ENCODE results near the gene ZSCAN12. TPM values are rescaled to one million over a fixed set of nuclear protein-coding genes. Genes with fewer than 3 reads are reported as not detected.
"Not testable (repeated sequence)": the region's sequence is repeated elsewhere in the genome, so short reads cannot be mapped to it uniquely, and the experiment has no call there.

The ZSCAN12 gene
- total RNA-seq, 1 donor from 2014 or later, result 12.4 TPM

- H3K36me3 Mint-ChIP-seq, result peaks cover 54% of the 10 kb centered on the region
- no peak for TF ChIP-seq CTCF (conservative IDR thresholded peaks at IDR 0.05)
These were observed 24.0 kb upstream of the ZSCAN12 start for GRCh38 chr6:28423546-28423945.

GRCh38 chr6:28413681-28414080, 14.1 kb upstream of the ZSCAN12 start:
- Mint-ChIP-seq H3K27ac (no peak overlapping the region), H3K4me1 (ENCODE audit: unreplicated experiment) (no peaks in the 10 kb centered on the region)

More at GRCh38 chr6:28423546-28423945, 24.0 kb upstream of the ZSCAN12 start:
- no peaks in the 10 kb centered on the region for H3K4me1 Mint-ChIP-seq (ENCODE audit: unreplicated experiment)
- H3K9me3 Mint-ChIP-seq, result peaks cover 6% of the 10 kb centered on the region
- DNase-seq (ENCODE audit: extremely low spot score, unreplicated experiment), result no peak
- no peak overlapping the region for H3K4me3 Mint-ChIP-seq
- H3K27ac Mint-ChIP-seq, result no peak overlapping the region
- H3K27me3 Mint-ChIP-seq, result no peaks in the 10 kb centered on the region

GRCh38 chr6:28410767-28411166, 11.2 kb upstream of the ZSCAN12 start:
- Mint-ChIP-seq H3K27me3 (peaks cover 23% of the 10 kb centered on the region), H3K9me3 (no peaks in the 10 kb centered on the region), H3K36me3 (no peaks in the 10 kb centered on the region), H3K4me3 (no peak overlapping the region), H3K4me1 (ENCODE audit: unreplicated experiment) (no peaks in the 10 kb centered on the region), H3K27ac (no peak overlapping the region)
- no peak for TF ChIP-seq CTCF (conservative IDR thresholded peaks at IDR 0.05)
- DNase-seq (ENCODE audit: extremely low spot score, unreplicated experiment), result no peak

More at GRCh38 chr6:28413681-28414080, 14.1 kb upstream of the ZSCAN12 start:
- H3K36me3 Mint-ChIP-seq, result no peaks in the 10 kb centered on the region
- TF ChIP-seq CTCF (conservative IDR thresholded peaks at IDR 0.05), result no peak
- no peak overlapping the region for H3K4me3 Mint-ChIP-seq
- peaks cover 13% of the 10 kb centered on the region for H3K27me3 Mint-ChIP-seq
- no peaks in the 10 kb centered on the region for H3K9me3 Mint-ChIP-seq
- no peak for DNase-seq (ENCODE audit: extremely low spot score, unreplicated experiment)

- Mint-ChIP-seq H3K9me3 (no peaks in the 10 kb centered on the region), H3K27ac (no peak overlapping the region), H3K36me3 (no peaks in the 10 kb centered on the region), H3K4me1 (ENCODE audit: unreplicated experiment) (no peaks in the 10 kb centered on the region), H3K27me3 (peaks cover 25% of the 10 kb centered on the region), H3K4me3 (no peak overlapping the region)
- TF ChIP-seq CTCF (conservative IDR thresholded peaks at IDR 0.05), result no peak
- no peak for DNase-seq (ENCODE audit: extremely low spot score, unreplicated experiment)
These were observed 8.7 kb upstream of the ZSCAN12 start for GRCh38 chr6:28408076-28408802.

GRCh38 chr6:28407401-28407800, 7.9 kb upstream of the ZSCAN12 start:
- H3K36me3 Mint-ChIP-seq, result no peaks in the 10 kb centered on the region
- TF ChIP-seq CTCF (conservative IDR thresholded peaks at IDR 0.05), result no peak

GRCh38 chr6:28403923-28404322, 4.4 kb upstream of the ZSCAN12 start:
- DNase-seq (ENCODE audit: extremely low spot score, unreplicated experiment); H3K4me1 Mint-ChIP-seq (ENCODE audit: unreplicated experiment): not testable (repeated sequence)

More at GRCh38 chr6:28407401-28407800, 7.9 kb upstream of the ZSCAN12 start:
- Mint-ChIP-seq H3K9me3 (no peaks in the 10 kb centered on the region), H3K27ac (no peak overlapping the region), H3K4me1 (ENCODE audit: unreplicated experiment) (no peaks in the 10 kb centered on the region), H3K4me3 (no peak overlapping the region), H3K27me3 (peaks cover 33% of the 10 kb centered on the region)
- DNase-seq (ENCODE audit: extremely low spot score, unreplicated experiment), result no peak

More at GRCh38 chr6:28403923-28404322, 4.4 kb upstream of the ZSCAN12 start:
- not testable (repeated sequence) for H3K36me3 Mint-ChIP-seq, H3K27ac Mint-ChIP-seq, H3K9me3 Mint-ChIP-seq, H3K4me3 Mint-ChIP-seq
- H3K27me3 Mint-ChIP-seq, result peaks cover 35% of the 10 kb centered on the region

All from type B pancreatic cell (in vitro differentiated cells).